HepG2 (cell line): ENCODE measurements around the gene TBC1D1. TPM values are rescaled to one million over a fixed set of nuclear protein-coding genes. Genes with fewer than 3 reads are reported as not detected.

Experiments
- ARID3A ChIP-seq: IDR thresholded peaks from 2 replicates; pipeline ENCODE4 v1.6.1; 2012; ENCODE audit warnings: low read depth, low read length, improper control_type of control experiment
- ATM ChIP-seq: fragments of 450-650 bp; IDR thresholded peaks from 2 replicates; pipeline ENCODE4 v1.7.1; 2017; ENCODE audit warnings: mild to moderate bottlenecking, borderline replicate concordance
- CREB1 ChIP-seq, 2 experiments: fragments of 450-650 bp in 1 of 2; IDR thresholded peaks; 2 replicates each; pipeline ENCODE4 v1.6.1; 2016 to 2017; ENCODE audit warnings: control low read depth in 1 of 2, mild to moderate bottlenecking in 1 of 2, missing compliant biosample characterization in 1 of 2, missing genetic modification characterization in 1 of 2
- MYPOP ChIP-seq: sonication (generic); formaldehyde crosslinking; IDR thresholded peaks from 2 replicates; pipeline ENCODE4 v1.8.1; 2023; ENCODE audit warnings: mild to moderate bottlenecking, moderate library complexity, missing genetic modification reagents
- RXRB ChIP-seq: IDR thresholded peaks from 2 replicates; pipeline ENCODE4 v1.6.1; 2016; ENCODE audit warnings: borderline replicate concordance, missing genetic modification reagents, missing compliant biosample characterization
- SETDB1 ChIP-seq: sonication (generic); formaldehyde crosslinking; IDR thresholded peaks from 2 replicates; pipeline ENCODE4 v1.5.1; 2020; ENCODE audit warnings: missing genetic modification reagents, mild to moderate bottlenecking, borderline replicate concordance
- ZBTB40 ChIP-seq, 2 experiments: fragments of 450-650 bp in 1 of 2; sonication (generic) in 1 of 2; formaldehyde crosslinking in 1 of 2; IDR thresholded peaks; 2 replicates each; pipeline versions ENCODE4 v1.6.1 to v1.8.0; 2016 to 2022; ENCODE audit warnings: antibody characterized with exemption in 1 of 2, mild to moderate bottlenecking in 1 of 2, missing genetic modification reagents in 1 of 2
- ZNF652 ChIP-seq: IDR thresholded peaks from 2 replicates; pipeline ENCODE4 v1.6.1; 2016; ENCODE audit warnings: low read depth, borderline replicate concordance
- ZNF740 ChIP-seq: sonication (generic); formaldehyde crosslinking; IDR thresholded peaks from 2 replicates; pipeline ENCODE4 v1.4.0; 2020; ENCODE audit warnings: missing genetic modification reagents
- polyA plus RNA-seq, 8 experiments: library from polyadenylated mRNA; depleted of rRNA in 3 of 8; stranded (reverse) in 7 of 8; unstranded in 1 of 8; fragments of >200 nt; fragmentation: Illumina TruSeq in 4 of 8; extraction: Trizol in 4 of 8; gene quantifications; 2 replicates each; pipeline versions ENCODE4 v1.2.1 to v1.2.3, GENCODE V29; 2011 to 2016; ENCODE audit warnings: low read depth in 4 of 8, missing spikeins in 1 of 8, mixed read lengths in 1 of 8; ENCODE audit not compliant: insufficient read depth in 1 of 8
- total RNA-seq, 5 experiments: library from RNA; depleted of rRNA; stranded (reverse); fragments of >200 nt; fragmentation: Illumina TruSeq; extraction: Trizol; gene quantifications; 2 replicates each; pipeline ENCODE4 v1.2.3, GENCODE V29; 2016; ENCODE audit warnings: low read depth in 1 of 5
- TF ChIP-seq, protein P1 (sequence below): sonication (generic); formaldehyde crosslinking; conservative IDR thresholded peaks from 2 replicates; pipeline ENCODE4 v1.8.0; 2022; ENCODE audit warnings: mild to moderate bottlenecking, moderate library complexity, missing genetic modification reagents

Gene TBC1D1
- total and polyA plus RNA-seq, 2 of the 13 experiments (the other 11 are each of a cell fraction or from before 2014, with no cell fraction given), result 37.3 to 62.8 TPM

DNA sequence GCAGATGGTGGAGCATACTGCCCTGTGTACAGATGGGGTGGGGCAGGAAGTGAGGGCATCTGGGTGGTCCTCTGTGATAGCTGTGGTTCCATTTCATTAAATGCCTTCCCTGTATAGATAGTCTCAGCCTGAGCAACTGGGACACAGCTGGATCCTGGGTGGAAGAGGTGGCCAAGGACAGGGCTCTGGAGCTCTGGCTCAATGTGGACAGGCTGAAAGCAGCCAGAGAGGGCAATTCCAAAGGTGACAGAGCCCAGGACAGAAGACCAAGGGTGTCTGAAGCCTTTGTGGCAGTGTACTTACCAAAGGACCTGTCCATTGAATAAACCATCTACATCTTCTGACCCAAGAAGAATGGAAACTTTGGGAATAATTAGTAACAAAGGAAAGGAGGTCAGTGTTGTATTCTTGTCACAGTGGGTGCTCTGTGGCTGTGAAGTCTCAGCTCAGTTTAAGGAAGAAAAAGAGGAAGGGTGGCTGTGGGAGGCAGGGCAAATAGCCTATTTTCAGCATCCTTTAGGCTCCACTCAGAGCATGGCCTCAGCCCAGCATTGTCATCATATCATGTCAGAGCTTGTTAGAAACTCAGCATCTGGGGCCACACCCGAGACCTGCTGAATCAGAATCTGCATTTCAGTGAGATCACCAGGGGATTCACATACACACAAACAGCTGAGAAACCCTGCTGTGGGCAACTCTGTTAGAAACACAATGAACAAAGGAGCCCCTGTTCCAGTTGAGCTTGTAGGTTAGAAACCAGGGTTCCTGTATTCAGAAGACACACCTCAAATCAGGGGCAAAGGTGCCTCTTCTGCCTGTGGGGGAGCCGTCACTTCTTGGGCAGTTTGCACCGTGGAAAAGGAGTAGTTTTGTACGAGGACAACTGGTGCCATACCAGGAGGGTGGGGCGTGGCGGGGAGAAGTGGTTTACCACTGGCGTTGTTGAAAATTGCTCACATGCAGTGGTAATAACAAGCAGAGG lies 237.9 kb downstream of the TBC1D1 start (continued):
- TF ChIP-seq ZBTB40 (IDR thresholded peaks at IDR 0.05) (no peak), ZBTB40 (CRISPR knock-in tag; IDR thresholded peaks at IDR 0.05) (no peak), ZNF652 (CRISPR knock-in tag) (no peak), MYPOP (CRISPR knock-in tag) (no peak), CREB1 (IDR thresholded peaks at IDR 0.05) (no peak), CREB1 (CRISPR knock-in tag; IDR thresholded peaks at IDR 0.05) (no peak), SETDB1 (no peak), RXRB (CRISPR knock-in tag) (peak; percentile 65), ZNF740 (no peak), ATM (no peak), ARID3A (no peak)
- TF ChIP-seq, protein P1, sequence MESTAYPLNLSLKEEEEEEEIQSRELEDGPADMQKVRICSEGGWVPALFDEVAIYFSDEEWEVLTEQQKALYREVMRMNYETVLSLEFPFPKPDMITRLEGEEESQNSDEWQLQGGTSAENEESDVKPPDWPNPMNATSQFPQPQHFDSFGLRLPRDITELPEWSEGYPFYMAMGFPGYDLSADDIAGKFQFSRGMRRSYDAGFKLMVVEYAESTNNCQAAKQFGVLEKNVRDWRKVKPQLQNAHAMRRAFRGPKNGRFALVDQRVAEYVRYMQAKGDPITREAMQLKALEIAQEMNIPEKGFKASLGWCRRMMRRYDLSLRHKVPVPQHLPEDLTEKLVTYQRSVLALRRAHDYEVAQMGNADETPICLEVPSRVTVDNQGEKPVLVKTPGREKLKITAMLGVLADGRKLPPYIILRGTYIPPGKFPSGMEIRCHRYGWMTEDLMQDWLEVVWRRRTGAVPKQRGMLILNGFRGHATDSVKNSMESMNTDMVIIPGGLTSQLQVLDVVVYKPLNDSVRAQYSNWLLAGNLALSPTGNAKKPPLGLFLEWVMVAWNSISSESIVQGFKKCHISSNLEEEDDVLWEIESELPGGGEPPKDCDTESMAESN, result no peak
